ENCODE measurements around the gene CHM.

DNA sequence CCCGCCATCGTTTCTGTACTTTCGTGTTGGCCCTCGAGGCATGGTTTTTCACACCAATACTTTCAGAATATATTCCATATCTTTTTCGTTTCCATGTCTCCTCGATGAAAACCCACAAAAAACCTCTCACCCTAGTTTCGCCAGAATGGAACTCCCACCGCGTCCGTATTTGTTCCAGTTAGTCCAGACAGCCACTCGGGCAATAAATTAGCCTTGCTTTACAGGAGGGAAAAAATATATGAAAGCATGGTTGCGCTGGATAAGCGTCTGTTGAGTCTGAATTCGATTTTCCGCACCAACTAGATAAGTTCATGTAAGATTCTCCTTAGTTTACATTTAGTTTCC is 550 bp upstream of the CHM start:
- TF ChIP-seq, protein P1, sequence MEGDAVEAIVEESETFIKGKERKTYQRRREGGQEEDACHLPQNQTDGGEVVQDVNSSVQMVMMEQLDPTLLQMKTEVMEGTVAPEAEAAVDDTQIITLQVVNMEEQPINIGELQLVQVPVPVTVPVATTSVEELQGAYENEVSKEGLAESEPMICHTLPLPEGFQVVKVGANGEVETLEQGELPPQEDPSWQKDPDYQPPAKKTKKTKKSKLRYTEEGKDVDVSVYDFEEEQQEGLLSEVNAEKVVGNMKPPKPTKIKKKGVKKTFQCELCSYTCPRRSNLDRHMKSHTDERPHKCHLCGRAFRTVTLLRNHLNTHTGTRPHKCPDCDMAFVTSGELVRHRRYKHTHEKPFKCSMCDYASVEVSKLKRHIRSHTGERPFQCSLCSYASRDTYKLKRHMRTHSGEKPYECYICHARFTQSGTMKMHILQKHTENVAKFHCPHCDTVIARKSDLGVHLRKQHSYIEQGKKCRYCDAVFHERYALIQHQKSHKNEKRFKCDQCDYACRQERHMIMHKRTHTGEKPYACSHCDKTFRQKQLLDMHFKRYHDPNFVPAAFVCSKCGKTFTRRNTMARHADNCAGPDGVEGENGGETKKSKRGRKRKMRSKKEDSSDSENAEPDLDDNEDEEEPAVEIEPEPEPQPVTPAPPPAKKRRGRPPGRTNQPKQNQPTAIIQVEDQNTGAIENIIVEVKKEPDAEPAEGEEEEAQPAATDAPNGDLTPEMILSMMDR (IDR thresholded peaks at IDR 0.05): no peak
- TF ChIP-seq NFE2L1 (CRISPR knock-in tag; IDR thresholded peaks at IDR 0.05): no peak
- no peak for TF ChIP-seq ZNF121 (CRISPR knock-in tag; IDR thresholded peaks at IDR 0.05)
- no peak for TF ChIP-seq CREB1 (CRISPR knock-in tag; IDR thresholded peaks at IDR 0.05)
- TF ChIP-seq, protein P2, sequence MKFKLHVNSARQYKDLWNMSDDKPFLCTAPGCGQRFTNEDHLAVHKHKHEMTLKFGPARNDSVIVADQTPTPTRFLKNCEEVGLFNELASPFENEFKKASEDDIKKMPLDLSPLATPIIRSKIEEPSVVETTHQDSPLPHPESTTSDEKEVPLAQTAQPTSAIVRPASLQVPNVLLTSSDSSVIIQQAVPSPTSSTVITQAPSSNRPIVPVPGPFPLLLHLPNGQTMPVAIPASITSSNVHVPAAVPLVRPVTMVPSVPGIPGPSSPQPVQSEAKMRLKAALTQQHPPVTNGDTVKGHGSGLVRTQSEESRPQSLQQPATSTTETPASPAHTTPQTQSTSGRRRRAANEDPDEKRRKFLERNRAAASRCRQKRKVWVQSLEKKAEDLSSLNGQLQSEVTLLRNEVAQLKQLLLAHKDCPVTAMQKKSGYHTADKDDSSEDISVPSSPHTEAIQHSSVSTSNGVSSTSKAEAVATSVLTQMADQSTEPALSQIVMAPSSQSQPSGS (CRISPR knock-in tag; IDR thresholded peaks at IDR 0.05; ENCODE audit: borderline replicate concordance, low read depth): no peak
- no peak for TF ChIP-seq RELA (CRISPR knock-in tag; IDR thresholded peaks at IDR 0.05; ENCODE audit: borderline replicate concordance)
- TF ChIP-seq, protein P3, sequence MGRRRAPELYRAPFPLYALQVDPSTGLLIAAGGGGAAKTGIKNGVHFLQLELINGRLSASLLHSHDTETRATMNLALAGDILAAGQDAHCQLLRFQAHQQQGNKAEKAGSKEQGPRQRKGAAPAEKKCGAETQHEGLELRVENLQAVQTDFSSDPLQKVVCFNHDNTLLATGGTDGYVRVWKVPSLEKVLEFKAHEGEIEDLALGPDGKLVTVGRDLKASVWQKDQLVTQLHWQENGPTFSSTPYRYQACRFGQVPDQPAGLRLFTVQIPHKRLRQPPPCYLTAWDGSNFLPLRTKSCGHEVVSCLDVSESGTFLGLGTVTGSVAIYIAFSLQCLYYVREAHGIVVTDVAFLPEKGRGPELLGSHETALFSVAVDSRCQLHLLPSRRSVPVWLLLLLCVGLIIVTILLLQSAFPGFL (CRISPR knock-in tag; IDR thresholded peaks at IDR 0.05; ENCODE audit: borderline replicate concordance): no peak
- TF ChIP-seq ATF1 (CRISPR knock-in tag; IDR thresholded peaks at IDR 0.05): no peak
- TF ChIP-seq, protein P4, sequence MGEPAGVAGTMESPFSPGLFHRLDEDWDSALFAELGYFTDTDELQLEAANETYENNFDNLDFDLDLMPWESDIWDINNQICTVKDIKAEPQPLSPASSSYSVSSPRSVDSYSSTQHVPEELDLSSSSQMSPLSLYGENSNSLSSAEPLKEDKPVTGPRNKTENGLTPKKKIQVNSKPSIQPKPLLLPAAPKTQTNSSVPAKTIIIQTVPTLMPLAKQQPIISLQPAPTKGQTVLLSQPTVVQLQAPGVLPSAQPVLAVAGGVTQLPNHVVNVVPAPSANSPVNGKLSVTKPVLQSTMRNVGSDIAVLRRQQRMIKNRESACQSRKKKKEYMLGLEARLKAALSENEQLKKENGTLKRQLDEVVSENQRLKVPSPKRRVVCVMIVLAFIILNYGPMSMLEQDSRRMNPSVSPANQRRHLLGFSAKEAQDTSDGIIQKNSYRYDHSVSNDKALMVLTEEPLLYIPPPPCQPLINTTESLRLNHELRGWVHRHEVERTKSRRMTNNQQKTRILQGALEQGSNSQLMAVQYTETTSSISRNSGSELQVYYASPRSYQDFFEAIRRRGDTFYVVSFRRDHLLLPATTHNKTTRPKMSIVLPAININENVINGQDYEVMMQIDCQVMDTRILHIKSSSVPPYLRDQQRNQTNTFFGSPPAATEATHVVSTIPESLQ (CRISPR knock-in tag; IDR thresholded peaks at IDR 0.05): no peak
- TF ChIP-seq, protein P5, sequence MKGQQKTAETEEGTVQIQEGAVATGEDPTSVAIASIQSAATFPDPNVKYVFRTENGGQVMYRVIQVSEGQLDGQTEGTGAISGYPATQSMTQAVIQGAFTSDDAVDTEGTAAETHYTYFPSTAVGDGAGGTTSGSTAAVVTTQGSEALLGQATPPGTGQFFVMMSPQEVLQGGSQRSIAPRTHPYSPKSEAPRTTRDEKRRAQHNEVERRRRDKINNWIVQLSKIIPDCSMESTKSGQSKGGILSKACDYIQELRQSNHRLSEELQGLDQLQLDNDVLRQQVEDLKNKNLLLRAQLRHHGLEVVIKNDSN (CRISPR knock-in tag; IDR thresholded peaks at IDR 0.05): no peak
- TF ChIP-seq JUN (CRISPR knock-in tag; IDR thresholded peaks at IDR 0.05): no peak
- no peak for TF ChIP-seq KAT7 (CRISPR knock-in tag; IDR thresholded peaks at IDR 0.05; ENCODE audit: borderline replicate concordance)
- no peak for TF ChIP-seq NFYB (CRISPR knock-in tag; conservative IDR thresholded peaks at IDR 0.05; ENCODE audit: low read depth)
- TF ChIP-seq, protein P6, sequence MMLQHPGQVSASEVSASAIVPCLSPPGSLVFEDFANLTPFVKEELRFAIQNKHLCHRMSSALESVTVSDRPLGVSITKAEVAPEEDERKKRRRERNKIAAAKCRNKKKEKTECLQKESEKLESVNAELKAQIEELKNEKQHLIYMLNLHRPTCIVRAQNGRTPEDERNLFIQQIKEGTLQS (CRISPR knock-in tag; conservative IDR thresholded peaks at IDR 0.05): no peak

All from WTC11 (cell line).